ENCODE results near the gene CARS1.

CARS1 gene

GRCh38 chr11:2992234-2992996 lies 64.8 kb downstream of the CARS1 start, which contains the start of gene NAP1L4:
Gene NAP1L4 (minus strand): TSS chr11:2992329. CDS start chr11:2979220, 13,109 bp downstream.
- H3K27ac ChIP-seq (replicated peaks; ENCODE audit: low read length): peak within 1 kb of the TSS; percentile 73
- peaks cover 4% of the 10 kb centered on the region for H3K79me1 ChIP-seq (ENCODE audit: low read depth, low read length)
- H2BK15ac ChIP-seq (ENCODE audit: low read length): peak within 1 kb of the TSS; percentile 74
- no peak within 1 kb of the TSS for H2BK5ac ChIP-seq (ENCODE audit: low read length)
- H3K9me3 ChIP-seq (replicated peaks in 1 of 2; ENCODE audit: control insufficient read depth in 2 of 2, insufficient read depth in 1 of 2, low read depth in 1 of 2, low read length in 2 of 2): no peaks in the 10 kb centered on the region
- no peak within 1 kb of the TSS for H3K14ac ChIP-seq (ENCODE audit: low read length)
- WGBS, 2 donors (ENCODE audit: extremely low coverage in 2 of 2, insufficient read length in 2 of 2, insufficient replicate concordance in 1 of 2): no CpG with 5 or more reads among the region's 77 CpGs
- H3K4me2 ChIP-seq (ENCODE audit: insufficient read depth, low read length, poor library complexity, severe bottlenecking): peak within 1 kb of the TSS; percentile 96
- H2AFZ ChIP-seq (ENCODE audit: low read length): peak within 1 kb of the TSS; percentile 94
- no peak within 1 kb of the TSS for H4K91ac ChIP-seq (ENCODE audit: low read depth, low read length, poor library complexity)
- H3K27me3 ChIP-seq (ENCODE audit: control insufficient read depth in 3 of 3, insufficient read depth in 3 of 3, low read depth in 1 of 3, low read length in 3 of 3): no peaks in the 10 kb centered on the region
- H2BK120ac ChIP-seq (ENCODE audit: low read depth, low read length): no peak within 1 kb of the TSS
- H3K9ac ChIP-seq (ENCODE audit: low read depth, low read length, poor library complexity): peak within 1 kb of the TSS; percentile 97
- peak within 1 kb of the TSS; percentile 56 for H3K4ac ChIP-seq (ENCODE audit: low read length)
- H3K4me3 ChIP-seq (ENCODE audit: low read length in 2 of 2): peak within 1 kb of the TSS; percentile 80 to 91
- H3K23ac ChIP-seq (ENCODE audit: low read depth, low read length, poor library complexity): peak within 1 kb of the TSS; percentile 98
- H4K8ac ChIP-seq (ENCODE audit: low read depth, low read length): peak within 1 kb of the TSS; percentile 23
- DNase-seq (ENCODE audit: low spot score): peak; percentile 97
- peak within 1 kb of the TSS; percentile 96 for H3K18ac ChIP-seq (ENCODE audit: low read length)
- H2BK12ac ChIP-seq (ENCODE audit: low read length): no peak within 1 kb of the TSS
- H3K4me1 ChIP-seq (ENCODE audit: control insufficient read depth in 2 of 2, insufficient read depth in 1 of 2, low read depth in 1 of 2, low read length in 2 of 2): peaks cover 3 to 23% of the 10 kb centered on the region in 2 donors
- H3K36me3 ChIP-seq (replicated peaks in 1 of 2; ENCODE audit: control insufficient read depth in 2 of 2, insufficient read depth in 2 of 2, low read length in 2 of 2): peaks cover 0 to 16% of the 10 kb centered on the region in 2 donors
- peak within 1 kb of the TSS; percentile 60 for H2AK5ac ChIP-seq (ENCODE audit: low read depth, low read length)

GRCh38 chr11:2991452-2992233 lies 65.6 kb downstream of the CARS1 start:
- DNase-seq (ENCODE audit: low spot score): peak; percentile 58
- H2AK5ac ChIP-seq (ENCODE audit: low read depth, low read length): peak overlapping the region; percentile 43
- no CpG with 5 or more reads among the region's 79 CpGs for WGBS, 2 donors (ENCODE audit: extremely low coverage in 2 of 2, insufficient read length in 2 of 2, insufficient replicate concordance in 1 of 2)

GRCh38 chr11:2990617-2991451 lies 66.4 kb downstream of the CARS1 start:
- Histone ChIP-seq H2BK5ac (ENCODE audit: low read length) (no peak overlapping the region), H2BK120ac (ENCODE audit: low read depth, low read length) (no peak overlapping the region), H3K9me3 (replicated peaks in 1 of 2; ENCODE audit: control insufficient read depth in 2 of 2, insufficient read depth in 1 of 2, low read depth in 1 of 2, low read length in 2 of 2) (no peaks in the 10 kb centered on the region), H3K36me3 (replicated peaks in 1 of 2; ENCODE audit: control insufficient read depth in 2 of 2, insufficient read depth in 2 of 2, low read length in 2 of 2) (peaks cover 0 to 31% of the 10 kb centered on the region in 2 donors), H3K23ac (ENCODE audit: low read depth, low read length, poor library complexity) (no peak overlapping the region), H2BK12ac (ENCODE audit: low read length) (no peak overlapping the region), H3K27me3 (ENCODE audit: control insufficient read depth in 3 of 3, insufficient read depth in 3 of 3, low read depth in 1 of 3, low read length in 3 of 3) (no peaks in the 10 kb centered on the region), H3K4me1 (ENCODE audit: control insufficient read depth in 2 of 2, insufficient read depth in 1 of 2, low read depth in 1 of 2, low read length in 2 of 2) (peaks cover 3 to 23% of the 10 kb centered on the region in 2 donors), H2BK15ac (ENCODE audit: low read length) (no peak overlapping the region), H3K4me3 (ENCODE audit: low read length in 2 of 2) (peak overlapping the region; percentile 80 to 91), H3K9ac (ENCODE audit: low read depth, low read length, poor library complexity) (peak overlapping the region; percentile 82), H4K8ac (ENCODE audit: low read depth, low read length) (no peak overlapping the region), H3K4me2 (ENCODE audit: insufficient read depth, low read length, poor library complexity, severe bottlenecking) (peak overlapping the region; percentile 90), H3K18ac (ENCODE audit: low read length) (no peak overlapping the region), H3K4ac (ENCODE audit: low read length) (no peak overlapping the region), H2AK5ac (ENCODE audit: low read depth, low read length) (no peak overlapping the region), H3K14ac (ENCODE audit: low read length) (no peak overlapping the region), H2AFZ (ENCODE audit: low read length) (no peak overlapping the region), H3K27ac (replicated peaks; ENCODE audit: low read length) (no peak overlapping the region), H3K79me1 (ENCODE audit: low read depth, low read length) (peaks cover 4% of the 10 kb centered on the region), H4K91ac (ENCODE audit: low read depth, low read length, poor library complexity) (no peak overlapping the region)
- DNase-seq (ENCODE audit: low spot score): no peak
- WGBS, 2 donors (ENCODE audit: extremely low coverage in 2 of 2, insufficient read length in 2 of 2, insufficient replicate concordance in 1 of 2): no CpG with 5 or more reads among the region's 17 CpGs

More at GRCh38 chr11:2991452-2992233, 65.6 kb downstream of the CARS1 start:
- H3K9me3 ChIP-seq (replicated peaks in 1 of 2; ENCODE audit: control insufficient read depth in 2 of 2, insufficient read depth in 1 of 2, low read depth in 1 of 2, low read length in 2 of 2): no peaks in the 10 kb centered on the region
- peak overlapping the region; percentile 10 for H4K8ac ChIP-seq (ENCODE audit: low read depth, low read length)
- no peak overlapping the region for H3K14ac ChIP-seq (ENCODE audit: low read length)
- no peaks in the 10 kb centered on the region for H3K27me3 ChIP-seq (ENCODE audit: control insufficient read depth in 3 of 3, insufficient read depth in 3 of 3, low read depth in 1 of 3, low read length in 3 of 3)
- peak overlapping the region; percentile 98 for H3K23ac ChIP-seq (ENCODE audit: low read depth, low read length, poor library complexity)
- peak overlapping the region; percentile 90 for H3K4me2 ChIP-seq (ENCODE audit: insufficient read depth, low read length, poor library complexity, severe bottlenecking)
- no peak overlapping the region for H2BK5ac ChIP-seq (ENCODE audit: low read length)
- H4K91ac ChIP-seq (ENCODE audit: low read depth, low read length, poor library complexity): no peak overlapping the region
- peak overlapping the region; percentile 80 to 91 for H3K4me3 ChIP-seq (ENCODE audit: low read length in 2 of 2)
- H3K27ac ChIP-seq (replicated peaks; ENCODE audit: low read length): peak overlapping the region; percentile 70
- no peak overlapping the region for H2BK12ac ChIP-seq (ENCODE audit: low read length)
- H2BK120ac ChIP-seq (ENCODE audit: low read depth, low read length): no peak overlapping the region
- no peak overlapping the region for H2BK15ac ChIP-seq (ENCODE audit: low read length)
- H3K18ac ChIP-seq (ENCODE audit: low read length): peak overlapping the region; percentile 92
- H3K9ac ChIP-seq (ENCODE audit: low read depth, low read length, poor library complexity): peak overlapping the region; percentile 89
- peaks cover 4% of the 10 kb centered on the region for H3K79me1 ChIP-seq (ENCODE audit: low read depth, low read length)
- peaks cover 0 to 24% of the 10 kb centered on the region in 2 donors for H3K36me3 ChIP-seq (replicated peaks in 1 of 2; ENCODE audit: control insufficient read depth in 2 of 2, insufficient read depth in 2 of 2, low read length in 2 of 2)
- no peak overlapping the region for H3K4ac ChIP-seq (ENCODE audit: low read length)
- H2AFZ ChIP-seq (ENCODE audit: low read length): peak overlapping the region; percentile 94
- H3K4me1 ChIP-seq (ENCODE audit: control insufficient read depth in 2 of 2, insufficient read depth in 1 of 2, low read depth in 1 of 2, low read length in 2 of 2): peaks cover 3 to 23% of the 10 kb centered on the region in 2 donors

Measured in neuronal stem cell (in vitro differentiated cells).